NCI-H2196 (cell line): ENCODE results near the gene EPHA8.

Source experiments
- DNase-seq: peaks from one replicate; lab custom pipeline; 2025; ENCODE audit not compliant: unreplicated experiment; lab: John Stamatoyannopoulos, UW

Gene EPHA8

DNA sequence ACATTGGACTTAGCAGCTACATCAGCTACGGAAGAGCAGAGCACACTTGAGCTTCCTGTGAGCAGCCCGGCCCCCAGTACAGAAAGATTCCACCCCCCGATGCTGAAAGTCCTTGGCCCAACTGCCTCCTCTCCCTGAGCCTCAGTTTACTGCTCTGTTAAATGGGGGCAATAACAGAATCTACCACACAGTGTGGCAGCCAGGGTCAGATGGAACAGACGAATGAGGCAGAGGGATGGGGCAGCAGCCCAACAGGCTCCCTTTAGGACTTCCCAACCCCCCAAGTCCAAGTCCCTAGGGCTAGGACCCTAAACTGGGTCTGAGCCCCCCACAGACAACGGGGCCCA, 50.3 kb downstream of the EPHA8 start:
- DNase-seq = no peak

DNA sequence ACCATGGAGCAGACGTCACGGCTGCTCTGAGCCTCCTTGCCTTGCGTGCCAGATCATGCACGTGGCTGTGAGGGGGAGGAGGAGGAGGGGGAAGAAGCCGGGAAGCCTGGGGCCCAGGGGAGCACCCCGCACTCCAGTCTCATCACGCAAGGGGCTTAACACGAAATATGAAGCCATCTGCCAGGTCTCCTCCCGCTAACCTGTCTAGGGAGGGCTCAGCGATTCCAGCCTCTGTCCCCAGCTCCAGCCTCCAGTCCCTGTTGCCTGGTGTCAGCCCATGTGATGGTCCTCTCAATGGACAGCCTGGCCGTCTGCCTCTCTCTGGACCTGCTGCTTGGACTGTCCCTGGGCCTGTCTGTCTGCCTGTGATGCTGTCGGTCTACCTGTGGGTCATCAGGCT, 50.7 kb downstream of the EPHA8 start:
- no peak for DNase-seq

DNA sequence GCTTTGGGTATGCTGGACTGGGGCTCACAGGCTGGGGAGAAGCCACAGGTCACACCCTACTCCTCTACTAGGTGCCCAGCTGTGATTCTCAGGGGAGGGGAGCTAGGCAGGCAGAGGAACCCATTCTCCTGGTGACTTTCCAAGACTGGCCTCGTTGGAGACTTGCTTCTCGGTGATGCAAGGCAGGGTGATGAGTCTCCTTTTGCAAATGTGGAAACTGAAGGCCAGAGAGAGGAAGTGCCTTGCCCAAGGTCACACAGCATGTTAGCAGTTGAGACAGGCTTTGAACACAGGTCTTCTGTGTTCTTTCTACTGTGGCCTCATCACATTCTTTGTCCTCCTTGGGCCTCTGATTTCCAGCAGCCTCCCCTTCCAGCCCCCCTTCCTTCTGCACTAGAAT, 52.6 kb downstream of the EPHA8 start:
- no peak for DNase-seq

DNA sequence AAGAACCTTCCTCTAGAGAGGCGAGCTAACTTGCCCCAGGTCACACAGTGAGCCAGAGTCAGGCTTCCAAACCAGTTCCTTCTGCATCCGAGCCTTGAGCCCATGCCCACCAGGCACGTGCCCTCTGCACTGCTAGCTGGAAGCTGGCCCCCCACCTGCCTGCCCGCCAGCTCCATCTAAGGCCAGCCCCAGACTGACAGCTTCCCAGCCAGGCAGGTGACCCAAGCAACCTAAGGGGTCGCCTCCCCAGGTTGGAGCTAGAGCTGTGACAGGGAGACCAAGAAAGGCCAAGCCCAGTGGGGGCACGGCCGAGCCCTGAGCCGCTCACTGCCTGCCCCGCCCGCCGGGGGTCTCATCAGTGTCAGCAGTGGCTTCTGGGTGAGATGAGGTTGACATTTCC, 53.3 kb downstream of the EPHA8 start:
- no peak for DNase-seq

DNA sequence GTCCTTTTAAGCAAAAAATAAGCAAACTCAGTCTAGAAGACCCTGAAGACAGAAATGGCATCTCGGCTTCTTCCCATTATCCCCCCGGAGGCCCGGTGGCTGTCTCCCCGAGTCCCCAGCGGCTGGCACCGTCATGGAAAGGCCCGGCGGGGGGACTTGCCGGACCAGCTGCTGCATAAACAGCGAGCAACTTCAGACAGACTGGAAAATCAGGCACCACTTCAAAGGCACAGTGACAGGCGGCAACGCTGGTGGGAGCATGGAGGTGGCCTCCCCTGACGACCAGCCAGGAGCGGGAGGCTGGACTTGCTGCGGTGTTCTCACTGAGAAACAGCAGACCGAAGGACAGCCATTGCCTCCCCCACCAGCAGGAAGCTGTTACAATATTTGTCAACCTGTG, 54.8 kb downstream of the EPHA8 start:
- no peak for DNase-seq

DNA sequence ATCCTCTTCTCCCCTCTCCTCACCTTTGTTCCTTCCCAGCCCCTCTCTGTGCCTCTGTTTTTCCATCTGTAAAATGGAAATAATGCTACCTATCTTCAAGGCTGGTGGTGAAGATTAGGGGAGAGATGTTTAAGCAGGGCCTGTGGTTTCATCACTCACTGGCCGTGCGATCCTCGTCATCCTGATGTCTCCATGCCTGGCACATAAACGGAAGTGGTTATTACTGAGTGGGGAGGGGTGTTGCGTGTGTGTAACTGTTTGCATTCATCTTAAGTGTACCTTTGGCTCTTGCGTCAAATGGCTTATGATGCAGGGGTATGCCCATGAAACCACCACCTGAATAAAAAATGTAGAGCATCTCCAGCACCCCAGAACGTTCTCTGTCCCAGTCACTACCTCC, 56.0 kb downstream of the EPHA8 start:
- DNase-seq = no peak

DNA sequence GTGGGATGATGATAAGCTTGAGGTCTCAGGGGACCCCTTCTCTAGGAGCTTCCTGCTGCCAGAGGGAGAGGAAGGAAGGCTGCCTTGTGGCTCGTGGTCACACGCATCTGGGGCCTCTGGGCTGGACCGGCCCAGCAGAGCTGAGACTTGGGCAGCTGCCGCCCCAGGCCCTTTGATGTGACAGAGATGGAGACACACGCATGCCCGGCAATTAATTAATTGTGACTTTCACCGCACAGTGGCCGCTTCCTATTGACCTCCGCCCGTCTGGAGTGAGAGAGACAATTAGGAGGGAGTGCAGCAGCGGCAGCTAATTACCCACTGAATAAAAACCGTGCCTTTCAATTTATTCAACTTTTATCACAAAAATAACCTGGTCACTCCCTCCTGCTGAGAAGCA, 56.5 kb downstream of the EPHA8 start:
- DNase-seq = no peak

DNA sequence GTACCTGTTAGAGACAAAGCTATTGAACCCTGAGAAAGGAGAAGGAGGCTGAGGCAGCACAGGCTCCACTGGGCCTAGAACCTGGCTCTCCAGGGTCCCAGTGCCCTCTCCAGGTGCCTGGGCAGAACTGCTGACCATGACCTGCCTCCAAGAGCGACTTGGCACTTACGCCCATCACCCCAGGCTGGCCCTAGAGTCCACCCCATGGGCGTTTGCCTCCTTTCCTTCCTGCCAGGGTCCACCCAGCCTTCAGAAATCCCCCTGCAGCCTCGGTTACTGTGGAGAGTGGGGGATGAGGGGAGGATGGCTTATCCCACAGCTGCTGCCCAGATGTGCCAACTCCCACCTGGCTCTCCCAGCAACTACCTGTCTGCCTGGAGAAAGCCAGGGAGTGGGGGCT, 58.5 kb downstream of the EPHA8 start:
- DNase-seq = no peak

DNA sequence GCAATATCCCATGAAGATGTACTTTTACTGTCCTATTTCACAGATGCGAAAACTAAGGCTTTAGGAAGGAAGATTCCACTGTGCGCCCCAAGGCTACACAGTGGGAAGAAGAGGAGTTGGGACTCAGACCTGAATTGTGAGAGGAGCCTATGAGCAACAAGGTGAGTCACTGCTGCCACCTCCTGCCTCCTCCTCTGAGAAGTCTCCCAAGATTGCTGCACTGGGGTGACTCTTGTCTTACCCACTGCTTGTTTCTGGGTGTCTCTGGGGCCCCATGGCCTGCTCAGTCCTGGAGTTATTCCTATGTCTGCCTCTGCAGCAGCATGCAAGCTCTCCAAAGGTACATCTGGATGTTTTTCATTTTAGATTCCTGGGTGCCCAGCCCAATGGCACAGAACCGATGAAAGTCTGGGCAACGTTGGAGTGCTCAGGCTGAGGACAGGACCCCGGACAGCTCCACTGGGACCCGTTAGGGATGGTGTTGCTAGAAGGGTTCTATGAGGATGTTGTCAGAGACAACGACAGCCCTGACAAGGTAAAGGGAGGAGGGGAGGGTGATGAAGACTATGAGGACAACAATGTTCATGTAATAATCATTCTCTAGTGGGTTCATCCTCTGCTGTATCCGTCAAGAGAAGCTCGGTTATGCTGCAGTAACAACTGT, 62.1 kb downstream of the EPHA8 start:
- no peak for DNase-seq

DNA sequence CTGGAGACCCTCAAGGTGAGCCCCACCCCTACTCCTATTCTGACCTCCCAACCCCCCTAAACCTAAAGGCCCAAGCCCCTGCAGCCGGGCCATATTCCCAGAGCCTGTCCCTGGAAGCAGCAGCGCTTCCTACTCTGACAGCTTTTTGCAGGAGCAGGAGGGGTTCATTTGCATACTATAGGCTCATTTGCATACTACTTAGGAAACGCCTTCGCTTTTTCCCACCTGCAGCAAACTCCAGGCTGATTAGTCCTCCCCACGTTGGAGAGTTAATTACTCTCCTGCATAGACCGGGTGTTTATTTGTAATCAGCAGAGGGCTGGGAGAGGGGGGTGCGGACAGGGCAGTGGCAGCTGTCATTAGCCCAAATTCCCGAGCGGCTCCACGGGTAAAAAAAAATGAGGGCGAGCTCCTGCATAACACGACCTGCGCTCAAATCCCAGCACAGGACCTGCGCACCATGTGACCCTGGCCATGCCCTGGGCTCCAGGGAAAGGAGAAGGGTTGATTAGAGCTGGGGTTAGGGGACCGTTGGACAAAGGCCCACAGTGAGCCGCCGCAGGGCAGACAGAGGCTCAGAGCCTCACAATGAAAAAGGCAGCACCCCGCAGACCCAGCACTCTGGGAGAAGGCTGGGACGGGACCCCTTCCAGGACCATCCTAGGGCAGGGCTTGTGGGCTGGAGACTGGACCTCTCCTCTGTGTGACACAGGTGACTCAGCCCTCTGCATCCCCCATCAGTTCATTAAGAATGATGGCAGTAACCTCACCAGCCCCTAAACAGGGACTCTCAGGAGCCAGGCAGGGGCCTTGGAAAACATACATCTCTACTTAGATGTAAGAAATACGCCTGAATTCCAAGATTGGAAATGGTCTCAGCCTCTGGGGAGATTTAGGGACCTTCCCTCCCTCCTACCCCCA, 63.2 kb downstream of the EPHA8 start:
- DNase-seq = no peak

DNA sequence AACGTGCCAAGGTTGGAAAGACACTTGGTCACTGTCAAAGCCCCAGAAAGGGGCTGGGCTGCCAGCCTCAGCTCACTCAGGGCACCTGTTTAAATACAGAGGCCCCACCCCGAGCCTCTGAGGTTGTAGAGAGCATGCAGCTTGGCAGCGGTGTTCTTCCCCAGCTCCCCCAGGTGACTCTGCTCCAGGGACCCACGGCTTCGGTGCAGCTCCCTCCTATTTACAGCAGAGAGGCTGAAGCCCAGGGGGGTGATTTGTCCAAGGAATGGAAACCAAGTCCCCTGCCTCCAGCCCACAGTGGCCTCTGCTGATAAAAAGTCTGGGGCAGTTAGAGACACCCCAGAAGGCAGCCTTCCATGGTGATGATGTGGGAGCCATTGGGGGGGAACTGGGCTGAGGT, 64.0 kb downstream of the EPHA8 start:
- DNase-seq = peak; percentile 42

DNA sequence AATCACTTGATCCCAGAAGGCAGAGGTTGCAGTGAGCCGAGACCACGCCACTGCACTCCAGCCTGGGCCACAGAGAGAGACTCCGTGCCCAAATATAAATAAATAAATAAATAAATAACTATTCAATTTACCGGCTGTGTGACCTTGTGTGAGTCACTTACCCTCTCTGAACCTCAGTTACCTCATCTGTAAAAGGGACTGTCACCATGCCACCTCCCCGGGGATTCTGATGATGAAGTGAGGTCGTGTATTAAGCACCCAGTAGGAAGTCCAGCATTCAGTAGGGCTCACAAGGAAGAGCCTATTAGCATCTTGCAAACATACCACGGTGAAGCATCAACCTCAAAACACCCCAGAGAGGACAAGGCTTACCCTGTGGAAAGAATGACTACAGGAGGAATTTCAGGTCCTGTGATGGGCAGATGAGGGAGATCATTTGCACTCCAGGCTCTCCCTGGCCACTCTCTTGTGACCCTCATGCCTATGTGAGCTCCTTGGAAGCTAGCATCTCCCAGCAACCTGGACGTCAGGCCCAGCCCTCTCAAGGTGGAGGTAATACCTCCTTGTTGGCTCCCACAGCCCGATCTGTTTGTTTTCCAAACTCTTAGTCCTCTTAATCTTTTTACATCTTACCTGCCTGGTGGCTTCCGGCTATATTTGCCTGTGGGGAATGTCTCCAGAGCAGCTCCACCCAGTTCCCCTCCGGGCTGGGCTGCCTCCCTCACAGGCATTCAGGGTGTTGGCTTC, 65.6 kb downstream of the EPHA8 start:
- DNase-seq = no peak

DNA sequence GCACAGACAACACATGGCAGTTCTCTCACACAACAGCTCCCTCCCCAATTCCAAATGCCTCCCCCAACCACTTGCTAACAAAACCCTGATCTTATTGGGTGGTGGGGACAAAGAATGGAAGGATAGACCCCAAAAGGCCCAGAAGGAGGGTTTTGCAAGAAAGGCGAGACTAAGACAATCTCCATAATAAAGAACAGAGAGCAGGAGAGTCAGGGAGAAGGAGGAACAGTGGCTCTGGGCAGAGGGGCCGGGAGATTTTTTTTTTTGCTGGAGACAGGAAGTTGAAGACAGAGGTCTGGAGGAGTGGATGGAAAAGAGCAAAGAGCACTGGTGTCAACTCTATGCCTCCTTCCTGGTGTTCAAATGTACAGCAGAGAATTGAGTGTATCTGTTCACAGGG, 66.6 kb downstream of the EPHA8 start:
- no peak for DNase-seq

DNA sequence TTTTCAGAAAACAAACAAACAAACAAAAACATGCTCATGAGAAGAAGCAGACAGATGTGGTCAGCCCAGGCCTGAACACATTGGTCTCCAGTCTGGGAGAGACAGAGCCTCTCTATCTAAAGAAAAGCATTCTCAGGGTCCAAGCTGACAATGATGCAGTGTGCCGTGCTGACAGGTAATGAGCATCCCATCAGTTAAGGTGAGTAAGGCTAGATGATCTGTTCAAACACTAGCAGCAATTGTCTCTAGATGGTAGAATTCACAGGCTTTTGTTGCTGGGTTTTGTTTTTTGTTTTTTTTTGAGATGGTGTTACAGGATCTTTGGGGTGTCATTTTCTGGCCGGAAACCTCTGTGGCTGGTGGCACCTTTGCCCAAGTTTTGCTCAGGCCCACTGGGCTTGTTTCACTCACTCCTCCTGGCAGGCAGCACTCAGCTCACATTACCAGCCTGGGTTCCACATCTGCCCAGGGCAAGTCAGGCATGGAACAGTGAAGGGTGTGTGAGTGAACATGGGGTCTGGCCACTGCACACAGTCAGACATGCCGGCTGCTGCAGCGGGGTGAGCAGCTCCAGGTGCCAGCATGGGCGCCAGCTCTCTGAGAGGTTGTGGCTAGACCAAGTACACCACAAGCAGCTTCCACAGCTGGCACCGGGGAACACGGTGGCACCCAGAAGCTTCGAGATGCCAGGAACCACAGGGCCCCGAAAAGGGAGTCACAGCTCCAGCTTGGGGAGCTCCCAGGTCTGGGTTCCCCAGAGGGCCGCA, 70.6 kb downstream of the EPHA8 start:
- no peak for DNase-seq

DNA sequence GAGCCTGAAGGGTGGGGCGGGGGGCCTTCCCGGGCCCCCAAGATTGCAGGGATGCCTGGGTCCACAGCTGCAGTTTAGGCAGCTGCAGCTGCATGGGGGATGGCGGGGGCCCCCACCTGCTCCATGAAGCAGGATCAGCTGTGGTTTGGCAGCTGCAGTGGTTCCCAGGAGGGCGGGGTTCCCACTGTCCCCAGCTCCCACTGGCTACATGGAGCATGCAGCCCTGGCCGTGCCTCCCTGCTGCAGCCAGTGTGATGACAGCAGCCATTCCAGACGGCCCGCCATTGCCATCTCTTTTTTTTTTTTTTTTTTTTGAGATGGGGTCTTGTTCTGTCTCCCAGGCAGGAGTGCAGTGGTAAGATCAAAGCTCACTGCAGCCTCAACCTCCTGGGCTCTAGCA, 72.1 kb downstream of the EPHA8 start:
- no peak for DNase-seq

DNA sequence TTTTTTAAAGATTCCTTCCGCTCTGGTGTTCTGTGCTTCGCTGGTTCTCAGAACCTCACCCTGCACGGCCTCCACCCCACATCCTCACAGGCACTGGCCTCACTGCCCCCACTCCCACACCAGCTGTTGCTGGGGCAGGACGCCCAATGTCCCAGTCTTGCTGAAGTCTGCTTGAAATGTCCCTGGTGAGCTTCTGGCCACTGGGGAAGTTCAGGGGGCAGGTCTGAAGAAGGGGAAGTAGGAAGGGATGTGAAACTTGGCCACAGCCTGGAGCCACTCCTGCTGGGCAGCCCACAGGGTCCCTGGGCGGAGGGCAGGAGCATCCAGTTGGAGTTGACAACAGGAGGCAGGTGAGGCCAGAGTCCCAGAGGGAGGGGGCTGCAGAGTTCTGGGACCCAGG, 73.1 kb downstream of the EPHA8 start, which contains the start of gene C1QA:
TSS of gene C1QA (plus strand) at position 276 of the 400 bp plus-strand sequence. CDS start 989 bp downstream, outside the sequence.
- DNase-seq = no peak

DNA sequence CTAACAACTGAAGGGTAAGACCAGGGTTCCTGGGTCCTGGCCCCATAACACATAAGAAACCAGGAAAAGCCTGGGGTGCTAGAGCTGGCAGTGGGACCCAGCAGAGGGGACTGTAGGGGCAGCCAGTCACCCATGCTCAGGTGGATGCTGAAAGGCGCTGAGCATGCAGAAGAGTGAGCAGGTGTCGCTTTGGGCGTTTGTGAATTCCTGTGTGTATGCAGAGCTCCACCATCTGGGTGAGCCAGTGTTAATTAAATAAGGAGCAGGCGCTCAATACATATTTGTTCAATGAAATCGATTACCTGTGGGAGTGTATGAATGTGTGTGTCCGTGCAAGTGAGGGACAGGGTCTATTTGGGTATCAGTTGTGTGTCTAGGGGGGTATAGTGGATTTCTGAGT, 73.6 kb downstream of the EPHA8 start:
- peak; percentile 24 for DNase-seq

DNA sequence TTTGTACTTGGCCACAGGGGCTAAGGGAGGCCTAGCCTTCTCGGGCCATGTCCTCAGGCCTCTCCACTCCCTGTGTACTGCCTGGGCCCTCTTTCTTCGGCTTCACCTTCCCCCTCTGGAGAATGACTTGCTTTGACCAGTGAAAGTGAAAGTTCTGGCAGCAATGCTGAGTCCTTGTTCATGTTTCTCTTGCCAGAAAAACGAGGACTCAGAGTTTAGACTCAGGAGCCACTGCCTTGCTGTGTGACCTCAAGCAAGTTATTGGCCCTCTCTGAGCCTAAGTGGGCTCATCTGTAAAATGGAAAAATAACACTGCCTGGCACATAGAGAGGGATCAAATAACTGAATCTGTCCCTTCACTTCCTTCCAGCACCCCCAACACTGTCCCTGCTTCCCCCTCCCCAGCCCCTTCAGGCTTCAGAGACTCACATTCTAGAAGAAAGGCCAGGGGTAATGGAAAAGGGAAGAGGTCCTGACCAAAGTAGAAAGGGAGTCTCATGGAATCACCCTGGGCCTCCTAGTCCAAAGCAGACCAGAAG, 74.7 kb downstream of the EPHA8 start:
- DNase-seq = no peak

DNA sequence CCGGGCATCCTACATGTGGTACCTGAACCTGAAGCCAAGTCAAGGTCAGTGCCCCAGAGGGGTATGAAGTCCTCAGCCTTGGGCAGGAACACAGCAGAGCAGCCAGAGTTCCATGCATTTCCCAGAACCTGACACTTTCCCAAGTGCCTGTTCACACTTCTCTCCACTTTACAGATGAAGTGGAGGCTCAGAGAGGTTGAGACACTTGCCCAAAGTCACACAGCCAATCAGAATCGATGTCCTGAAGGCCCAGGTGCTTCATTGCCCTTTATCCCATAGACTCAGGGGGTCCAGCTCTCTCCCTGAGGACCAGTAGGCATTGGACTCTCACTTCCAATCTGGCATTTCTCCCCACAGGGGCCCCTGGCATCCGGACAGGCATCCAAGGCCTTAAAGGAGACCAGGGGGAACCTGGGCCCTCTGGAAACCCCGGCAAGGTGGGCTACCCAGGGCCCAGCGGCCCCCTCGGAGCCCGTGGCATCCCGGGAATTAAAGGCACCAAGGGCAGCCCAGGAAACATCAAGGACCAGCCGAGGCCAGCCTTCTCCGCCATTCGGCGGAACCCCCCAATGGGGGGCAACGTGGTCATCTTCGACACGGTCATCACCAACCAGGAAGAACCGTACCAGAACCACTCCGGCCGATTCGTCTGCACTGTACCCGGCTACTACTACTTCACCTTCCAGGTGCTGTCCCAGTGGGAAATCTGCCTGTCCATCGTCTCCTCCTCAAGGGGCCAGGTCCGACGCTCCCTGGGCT, 75.4 kb downstream of the EPHA8 start:
- no peak for DNase-seq

DNA sequence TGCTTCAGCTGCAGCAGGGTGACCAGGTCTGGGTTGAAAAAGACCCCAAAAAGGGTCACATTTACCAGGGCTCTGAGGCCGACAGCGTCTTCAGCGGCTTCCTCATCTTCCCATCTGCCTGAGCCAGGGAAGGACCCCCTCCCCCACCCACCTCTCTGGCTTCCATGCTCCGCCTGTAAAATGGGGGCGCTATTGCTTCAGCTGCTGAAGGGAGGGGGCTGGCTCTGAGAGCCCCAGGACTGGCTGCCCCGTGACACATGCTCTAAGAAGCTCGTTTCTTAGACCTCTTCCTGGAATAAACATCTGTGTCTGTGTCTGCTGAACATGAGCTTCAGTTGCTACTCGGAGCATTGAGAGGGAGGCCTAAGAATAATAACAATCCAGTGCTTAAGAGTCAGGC, 76.0 kb downstream of the EPHA8 start:
- no peak for DNase-seq
